ENCODE data around the gene CCDC137. TPM values are rescaled to one million over a fixed set of nuclear protein-coding genes. Genes with fewer than 3 reads are reported as not detected.

The CCDC137 gene
- polyA plus RNA-seq, 1 donor from 2014 or later, result 12.2 TPM

Small RNA genes within 50 kb of the gene (small RNA-seq; reads per million reads assigned to genes)
- 0 to 0.66 (median 0) reads per million in 3 experiments for gene MIR6786

Other genes with a start within 250 kb of the CCDC137 start
- gene ACTG1, start 153.9 kb upstream of the CCDC137 start, polyA plus RNA-seq, result 8,273 and 9,187 TPM in 2 replicates
- gene FSCN2, start 138.4 kb upstream of the CCDC137 start, polyA plus RNA-seq, result 3.6 and 4.8 TPM in 2 replicates
- 56.3 and 61.5 TPM in 2 replicates for gene FAAP100, start 114.4 kb upstream of the CCDC137 start, polyA plus RNA-seq
- gene NPLOC4, start 29.6 kb upstream of the CCDC137 start, polyA plus RNA-seq, result 32.3 and 42.9 TPM in 2 replicates
- gene TSPAN10, start 29.5 kb upstream of the CCDC137 start, polyA plus RNA-seq, result not detected in 2 replicates
- gene PDE6G, start 10.2 kb upstream of the CCDC137 start, polyA plus RNA-seq, result not detected in 2 replicates
- gene OXLD1, start 132 bp upstream of the CCDC137 start, polyA plus RNA-seq, result 61.0 and 64.2 TPM in 2 replicates
- 145 and 156 TPM in 2 replicates for gene ARL16, start 17.1 kb downstream of the CCDC137 start, polyA plus RNA-seq
- gene HGS, start 17.3 kb downstream of the CCDC137 start, polyA plus RNA-seq, result 81.1 and 97.2 TPM in 2 replicates
- 10.4 and 14.2 TPM in 2 replicates for gene MRPL12, start 36.6 kb downstream of the CCDC137 start, polyA plus RNA-seq
- gene SLC25A10, start 45.5 kb downstream of the CCDC137 start, polyA plus RNA-seq, result 8.7 and 10.3 TPM in 2 replicates
- not detected in 2 replicates for gene GCGR, start 137.4 kb downstream of the CCDC137 start, polyA plus RNA-seq
- 510 and 524 TPM in 2 replicates for gene MCRIP1, start 166.6 kb downstream of the CCDC137 start, polyA plus RNA-seq
- gene PPP1R27, start 168.3 kb downstream of the CCDC137 start, polyA plus RNA-seq, result not detected in 2 replicates
- gene P4HB, start 193.8 kb downstream of the CCDC137 start, polyA plus RNA-seq, result 82.8 and 99.2 TPM in 2 replicates
- gene ARHGDIA, start 204.6 kb downstream of the CCDC137 start, polyA plus RNA-seq, result 16.1 and 26.9 TPM in 2 replicates
- gene ALYREF, start 224.8 kb downstream of the CCDC137 start, polyA plus RNA-seq, result 73.3 and 81.4 TPM in 2 replicates
- gene ANAPC11, start 225.0 kb downstream of the CCDC137 start, polyA plus RNA-seq, result 371 and 389 TPM in 2 replicates
- gene NPB, start 235.5 kb downstream of the CCDC137 start, polyA plus RNA-seq, result 1.3 and 1.7 TPM in 2 replicates
- 28.9 and 35.3 TPM in 2 replicates for gene PCYT2, start 244.7 kb downstream of the CCDC137 start, polyA plus RNA-seq